GM19238 (cell line): ENCODE measurements around the gene RNF11.
"Not testable (repeated sequence)": the region's sequence is repeated elsewhere in the genome, so short reads cannot be mapped to it uniquely, and the experiment has no call there.

Experiments used
- DNase-seq: peaks from one replicate; pipeline ENCODE4 v3.0.0; 2011; ENCODE audit warnings: low spot score; ENCODE audit not compliant: insufficient read length

The RNF11 gene, protein sequence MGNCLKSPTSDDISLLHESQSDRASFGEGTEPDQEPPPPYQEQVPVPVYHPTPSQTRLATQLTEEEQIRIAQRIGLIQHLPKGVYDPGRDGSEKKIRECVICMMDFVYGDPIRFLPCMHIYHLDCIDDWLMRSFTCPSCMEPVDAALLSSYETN

DNA sequence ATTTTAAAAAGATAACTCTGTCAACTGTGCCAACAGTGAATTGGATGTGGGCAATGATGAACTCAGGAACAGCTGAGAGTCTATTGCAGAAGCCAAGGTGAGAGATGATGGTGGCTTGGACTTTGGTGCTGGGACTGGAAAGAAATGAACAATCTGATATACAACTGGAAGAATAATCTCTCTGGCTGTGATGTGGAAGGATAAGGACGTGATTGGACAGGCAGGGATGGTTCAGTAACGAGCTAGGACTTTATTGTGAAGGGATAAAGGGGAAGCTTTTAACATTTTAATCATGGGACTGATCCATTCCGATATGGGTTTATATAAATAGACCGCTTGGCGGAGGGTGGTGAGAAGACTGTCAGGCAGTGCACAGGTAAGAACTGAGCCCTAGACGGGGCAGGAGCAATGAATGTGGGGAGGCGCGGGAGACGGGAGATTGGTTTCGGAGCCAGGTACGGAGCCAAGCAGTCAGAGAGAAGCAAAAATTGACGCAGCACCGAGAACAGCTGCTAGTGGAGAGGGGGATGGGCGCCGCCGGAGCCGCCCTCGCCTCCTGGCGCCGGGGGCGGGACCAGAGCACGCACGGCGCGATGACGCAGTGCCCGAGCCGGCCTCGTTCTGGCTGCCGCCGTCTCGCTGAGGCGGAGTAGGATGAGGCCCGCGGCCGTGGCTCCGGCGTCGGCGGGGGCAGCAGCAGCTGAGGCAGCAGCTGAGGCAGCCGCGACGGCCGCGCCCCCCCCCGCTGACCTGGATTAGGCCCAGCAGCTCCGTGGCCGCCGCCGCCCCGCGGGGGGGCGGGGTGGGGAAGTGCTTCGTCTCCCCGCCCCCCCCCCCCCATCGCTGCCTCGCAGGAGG lies at the start of gene RNF11:
TSS of gene RNF11 (plus strand) at position 601 of the 858 bp plus-strand sequence. CDS start 484 bp downstream, outside the sequence.
- DNase-seq: peak; percentile 91

DNA sequence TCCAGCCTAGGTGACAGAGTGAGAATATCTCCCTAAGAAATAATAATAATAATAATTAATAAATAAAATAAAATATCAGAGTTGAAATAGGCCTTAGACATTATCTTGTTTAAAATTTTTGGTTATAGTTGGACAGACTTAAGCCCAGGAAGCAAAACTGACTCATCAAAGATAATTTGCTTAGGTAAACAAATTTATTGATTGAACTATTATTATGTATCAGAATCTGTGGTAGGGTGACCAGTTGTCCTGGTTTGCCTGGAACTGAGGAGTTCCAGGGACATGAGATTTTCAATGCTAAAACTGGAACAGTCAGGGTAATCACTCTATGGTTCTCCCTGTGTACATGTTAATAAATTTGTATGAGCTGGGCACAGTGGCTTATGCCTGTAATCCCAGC lies 47.8 kb upstream of the RNF11 start:
- DNase-seq: no peak

DNA sequence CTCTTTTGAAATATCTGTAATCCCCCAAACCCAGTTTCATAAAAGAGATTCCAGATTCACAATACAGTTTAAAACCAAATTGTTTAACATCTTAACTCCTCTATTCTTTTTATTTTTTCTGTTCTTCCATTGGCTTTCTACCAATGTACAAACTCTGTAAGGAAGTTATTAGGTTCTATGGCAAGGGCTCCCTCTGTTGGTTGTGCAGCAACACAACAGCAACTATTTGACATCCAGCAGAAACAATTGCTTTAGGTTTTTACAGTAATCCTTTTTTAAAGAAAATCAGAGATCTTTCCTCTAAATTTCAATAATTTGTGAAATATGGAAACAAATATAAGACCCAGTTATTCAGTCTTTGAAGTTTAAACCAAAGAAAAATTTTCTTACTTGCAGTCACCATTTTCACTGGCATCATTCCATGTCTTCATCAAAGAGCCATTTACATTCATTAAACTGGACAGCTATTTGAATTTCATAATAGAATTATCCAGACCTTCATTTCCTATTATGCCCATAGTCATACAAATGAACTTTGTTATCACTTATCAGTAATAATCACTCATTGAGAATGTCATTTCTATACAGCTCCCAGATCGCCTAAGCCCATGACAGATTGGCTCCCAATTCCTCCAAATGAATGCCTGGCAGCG lies 46.5 kb upstream of the RNF11 start:
- peak; percentile 24 for DNase-seq

DNA sequence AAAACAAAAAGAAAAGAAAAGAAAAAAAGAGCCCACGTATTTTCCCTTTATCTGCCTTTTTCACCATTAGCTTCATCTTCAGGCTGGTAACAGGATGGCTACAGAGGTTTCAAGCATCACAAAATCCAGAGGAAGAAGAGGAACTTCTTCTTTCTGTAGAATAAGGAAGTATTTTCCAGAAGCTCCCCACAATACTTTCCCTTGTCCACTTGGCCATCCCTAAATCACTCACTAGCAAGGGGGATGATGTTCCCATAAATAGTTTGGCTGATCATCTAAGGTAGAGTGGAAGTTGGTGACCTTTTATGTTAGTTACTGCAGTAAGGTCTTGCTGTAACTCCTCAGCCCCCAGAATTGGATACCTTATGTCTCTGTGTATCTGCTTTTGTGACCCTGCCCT lies 45.1 kb upstream of the RNF11 start:
- no peak for DNase-seq

DNA sequence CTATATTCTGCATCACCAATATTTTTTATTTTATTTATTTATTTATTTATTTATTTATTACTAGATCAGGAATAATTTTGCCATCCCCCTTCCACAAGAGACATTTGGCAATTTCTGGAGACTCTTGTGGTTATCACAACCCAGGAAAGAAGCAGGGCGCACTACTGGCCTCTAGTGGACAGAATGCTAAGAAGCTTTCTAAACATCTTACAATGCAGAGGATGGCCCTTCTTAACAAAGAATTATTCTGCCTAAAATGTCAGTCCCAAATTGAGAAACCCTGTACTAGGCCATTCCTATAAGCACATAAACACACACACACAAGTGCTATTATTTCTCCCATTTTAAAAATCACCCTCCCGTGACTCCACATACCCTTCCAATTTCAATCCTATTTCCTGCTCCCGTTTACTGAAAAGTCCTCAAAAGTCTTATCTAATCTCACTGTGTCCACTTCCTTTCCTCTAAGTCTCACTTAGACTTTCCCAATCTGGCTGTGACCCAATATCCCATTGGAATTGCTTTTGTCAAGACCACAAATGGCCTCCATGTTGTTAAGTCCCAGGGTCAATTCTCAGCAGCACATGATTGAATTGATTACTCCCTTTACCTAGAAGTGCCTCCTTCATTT lies 43.7 kb upstream of the RNF11 start:
- DNase-seq: peak; percentile 24

DNA sequence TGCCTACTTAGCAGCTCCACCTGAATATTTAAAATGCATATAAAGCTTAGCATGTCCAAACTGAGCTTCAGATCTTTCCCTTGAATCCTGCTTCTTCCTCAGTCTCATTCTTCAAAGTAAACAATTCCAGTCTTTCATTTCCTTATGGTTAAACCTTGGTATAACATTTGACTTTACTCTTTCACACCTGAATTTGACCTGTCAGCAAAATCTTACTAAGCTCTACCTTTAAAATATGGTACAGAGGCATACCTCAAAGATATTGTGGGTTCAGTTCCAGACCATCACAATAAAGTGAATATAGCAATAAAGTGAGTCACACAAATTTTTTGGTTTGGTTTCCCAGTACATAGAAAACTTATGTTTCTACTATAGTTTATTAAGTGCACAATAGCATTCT lies 42.5 kb upstream of the RNF11 start:
- no peak for DNase-seq

DNA sequence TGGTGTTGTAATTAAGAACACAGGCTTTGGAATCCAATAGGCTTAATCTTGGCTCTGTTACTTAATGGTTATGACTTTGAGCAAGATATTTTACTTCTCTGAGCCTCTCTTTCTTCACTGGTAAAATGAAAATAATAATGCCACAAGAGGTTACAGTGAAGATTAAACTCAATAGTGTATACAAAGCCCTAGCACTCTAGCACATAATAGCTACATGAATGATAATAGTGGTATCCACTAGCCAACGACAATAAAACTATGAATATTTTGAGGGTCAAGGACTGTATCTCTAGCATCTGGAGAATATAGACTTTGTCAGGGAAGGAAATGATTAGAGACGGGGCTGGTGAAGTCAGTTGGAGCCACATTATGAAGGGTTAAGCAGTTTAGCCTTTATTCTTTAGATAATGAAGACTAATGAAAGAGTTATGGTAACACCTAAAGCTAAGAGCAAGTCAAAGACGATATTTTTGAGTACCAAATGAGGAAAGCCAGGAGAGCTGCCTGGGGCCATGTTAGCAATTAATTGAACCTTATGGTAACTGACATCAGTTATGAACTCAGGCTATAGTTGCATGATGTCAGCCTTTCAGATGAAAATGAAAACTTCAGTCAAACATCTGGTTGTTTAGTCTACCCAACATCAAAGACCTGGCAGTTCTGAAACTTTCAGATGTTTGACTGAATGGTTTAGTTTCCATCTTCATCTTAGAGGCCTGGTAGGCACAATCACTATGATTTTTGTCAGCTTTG lies 32.8 kb upstream of the RNF11 start:
- peak; percentile 14 for DNase-seq

DNA sequence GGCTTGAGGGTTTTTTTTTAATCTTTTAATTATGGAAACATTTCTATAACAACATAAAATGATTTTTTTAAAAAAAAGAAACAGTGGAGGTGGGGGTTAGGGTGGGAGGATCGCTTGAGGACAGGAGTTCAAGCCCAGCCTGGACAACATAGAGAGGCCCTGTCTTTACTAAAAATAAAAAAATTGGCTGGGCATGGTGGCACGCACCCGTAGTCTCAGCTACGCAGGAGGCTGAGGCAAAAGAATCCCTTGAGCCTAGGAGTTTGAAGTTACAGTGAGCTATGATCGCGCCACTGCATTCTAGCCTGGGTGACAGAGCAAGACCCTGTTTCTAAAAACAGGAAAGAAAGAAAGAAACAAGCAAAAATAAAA lies 32.2 kb upstream of the RNF11 start:
- DNase-seq: no peak

DNA sequence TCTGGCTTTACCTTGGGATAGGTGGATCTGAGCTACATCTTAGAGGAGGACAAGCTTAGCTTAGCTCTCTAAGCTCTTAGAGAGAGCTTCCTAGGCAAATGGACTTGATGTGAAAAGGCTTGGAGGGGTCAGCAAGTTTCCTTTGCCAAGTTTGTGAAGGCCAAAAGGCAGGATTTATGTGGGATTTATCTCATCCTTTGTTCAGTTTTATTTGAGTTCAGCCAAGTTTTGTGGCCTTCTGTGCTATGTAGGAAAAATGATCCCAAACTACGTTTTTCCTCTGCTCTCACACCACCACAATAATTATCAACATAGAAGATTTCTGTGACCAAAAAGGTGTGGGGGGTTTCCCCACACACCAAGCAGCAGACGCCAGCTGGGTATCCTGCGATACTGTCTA lies 26.0 kb upstream of the RNF11 start:
- DNase-seq: no peak

DNA sequence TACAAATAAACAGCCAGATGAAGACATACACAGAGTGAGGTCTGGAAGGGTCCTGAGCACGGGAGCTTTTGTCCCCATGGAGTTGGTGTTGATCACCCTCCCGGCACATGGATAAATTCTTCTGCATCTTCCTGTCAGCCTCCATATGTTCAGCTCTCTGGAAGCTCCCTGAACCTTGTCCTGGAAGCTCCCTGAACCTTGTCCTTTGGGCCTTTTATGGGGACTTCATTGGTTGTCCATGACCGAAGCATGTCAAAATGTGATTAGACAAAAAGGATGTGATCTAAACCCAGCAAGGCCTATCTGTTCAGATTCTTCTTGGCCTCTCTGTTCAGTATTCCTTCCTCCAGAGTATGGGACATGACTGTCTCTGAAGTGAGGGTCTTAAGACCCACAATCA lies 25.4 kb upstream of the RNF11 start:
- DNase-seq: no peak

DNA sequence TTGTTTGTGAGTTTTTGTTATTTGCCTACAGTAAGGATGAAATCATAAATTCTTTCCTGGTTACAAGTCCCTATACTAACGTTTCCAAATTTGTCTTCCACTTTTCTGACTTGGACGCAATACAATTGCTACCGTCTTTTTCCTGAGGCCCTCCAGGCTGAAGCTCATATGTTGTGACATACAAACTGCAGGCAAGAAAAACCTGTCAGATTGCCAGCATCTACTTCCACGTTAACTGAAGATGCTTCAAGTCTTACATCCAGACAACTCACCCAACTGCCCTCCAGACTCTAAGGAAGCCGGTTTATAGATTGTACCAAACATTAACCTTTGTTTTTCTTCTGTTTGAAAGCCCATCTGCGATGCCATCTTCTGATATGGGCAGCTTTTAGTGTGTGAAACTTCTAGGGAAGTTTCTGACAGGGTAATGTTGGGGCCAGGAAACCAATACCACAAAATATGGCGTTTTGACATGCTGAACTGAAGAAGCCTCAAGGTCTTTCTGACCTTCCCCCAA lies 21.4 kb upstream of the RNF11 start:
- DNase-seq: no peak

DNA sequence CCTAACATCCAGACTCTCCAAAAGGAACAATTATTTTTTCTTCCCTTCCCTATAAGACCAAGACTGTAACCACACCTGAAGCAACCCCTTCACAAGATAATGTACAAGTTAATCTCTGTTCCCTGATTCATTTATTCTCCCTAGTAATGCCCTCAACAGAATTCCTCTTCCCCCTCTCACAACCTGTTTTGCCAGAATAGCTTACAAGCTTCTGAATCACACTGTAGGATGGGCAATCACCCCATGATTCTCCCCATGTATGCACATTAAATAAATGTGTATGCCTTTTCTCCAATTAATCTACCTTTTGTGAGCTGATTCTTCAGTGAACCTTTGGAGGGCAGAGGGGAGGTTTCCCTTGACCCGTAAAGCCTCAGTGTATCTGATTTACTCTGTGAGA lies 20.9 kb upstream of the RNF11 start:
- no peak for DNase-seq

DNA sequence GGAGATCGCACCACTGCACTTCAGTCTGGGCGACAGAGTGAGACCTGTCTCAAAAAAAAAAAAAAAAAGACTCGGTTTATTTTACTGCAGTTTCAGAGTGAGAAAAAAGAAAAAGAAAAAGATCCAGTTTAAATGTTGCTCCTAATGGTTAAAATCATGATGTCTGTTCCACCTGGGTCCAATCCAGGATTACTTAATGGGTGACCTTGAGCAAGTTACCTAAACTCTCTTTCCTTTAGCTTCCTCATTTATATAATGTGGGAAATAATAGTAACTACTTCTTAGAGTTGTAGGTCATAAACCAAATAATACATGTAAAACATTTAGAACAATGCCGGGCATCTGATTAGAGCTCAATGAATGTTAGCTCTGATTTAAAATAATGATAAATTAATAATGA lies 19.4 kb upstream of the RNF11 start:
- no peak for DNase-seq

DNA sequence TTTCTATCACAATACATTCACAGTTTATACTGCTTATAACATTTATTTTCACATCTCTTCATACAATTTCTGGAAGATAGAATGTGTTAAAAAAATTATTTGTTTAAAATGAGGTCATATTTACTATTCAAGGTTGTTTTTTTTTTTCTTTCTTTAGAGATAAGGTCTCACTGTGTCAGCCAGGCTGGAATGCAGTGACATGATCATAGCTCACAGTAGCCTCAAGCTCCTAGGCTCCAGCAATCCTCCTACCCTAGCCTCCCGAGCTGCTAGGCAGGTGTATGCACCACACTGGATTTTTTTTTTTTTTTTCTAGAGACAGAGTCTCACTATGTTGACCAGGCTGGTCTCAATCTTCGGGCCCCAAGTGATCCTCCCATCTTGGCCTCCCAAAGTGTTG lies 19.0 kb upstream of the RNF11 start:
- DNase-seq: no peak

DNA sequence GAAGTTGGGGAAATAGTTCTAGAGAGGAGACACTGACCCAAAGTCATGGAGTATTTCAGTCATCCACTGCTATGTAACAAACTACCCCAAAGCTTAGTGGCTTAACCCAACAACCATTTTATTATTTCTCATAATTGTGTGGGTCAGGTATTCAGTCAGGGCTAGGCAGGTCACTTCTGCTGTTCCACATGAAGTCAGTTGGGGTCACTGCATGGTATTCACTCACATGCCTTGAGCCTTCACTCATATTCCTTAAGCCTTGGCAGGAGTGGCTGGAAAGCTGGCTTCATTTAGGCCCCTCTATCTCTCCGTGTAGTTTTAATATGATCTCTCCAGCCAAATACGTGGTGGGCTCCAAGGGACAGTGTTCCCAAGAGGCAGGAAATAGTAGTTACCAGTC lies 17.5 kb upstream of the RNF11 start:
- no peak for DNase-seq

DNA sequence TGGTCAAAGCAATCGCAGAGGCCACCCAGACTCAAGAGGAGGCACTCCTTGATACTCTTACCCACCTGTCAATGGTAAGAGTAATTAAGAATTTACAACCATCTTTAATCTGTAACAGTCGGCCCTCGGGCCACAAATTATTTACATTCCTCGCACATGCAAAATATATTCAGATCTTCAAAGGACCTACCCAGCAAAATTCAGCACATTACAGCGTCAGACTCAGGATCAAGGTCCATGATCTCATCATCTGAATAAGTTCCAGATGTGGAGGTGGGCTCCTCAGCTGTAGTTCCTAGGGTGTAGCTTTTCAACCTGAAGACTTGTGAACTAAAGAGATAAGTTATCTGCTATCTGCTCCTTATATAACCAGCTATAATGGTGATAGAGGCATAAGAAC lies 17.1 kb upstream of the RNF11 start:
- no peak for DNase-seq

DNA sequence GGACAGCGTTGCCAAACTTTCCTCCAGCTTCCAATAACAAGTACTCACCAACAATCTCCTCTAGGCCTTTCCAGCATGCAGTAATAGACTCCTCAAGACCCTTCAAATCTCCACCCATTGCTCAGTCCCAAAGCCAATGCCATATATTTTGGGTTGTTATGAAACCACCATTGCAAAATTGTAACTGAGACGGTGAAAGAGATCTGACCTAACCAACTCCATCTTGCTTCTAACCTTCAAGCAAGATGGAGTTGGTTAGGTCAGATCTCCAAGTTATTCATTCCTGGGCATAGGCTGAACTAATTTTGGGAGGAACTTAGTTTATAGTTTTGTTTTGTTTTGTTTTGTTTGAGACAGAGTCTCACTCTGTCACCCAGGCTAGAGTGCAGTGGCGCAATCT lies 14.5 kb upstream of the RNF11 start:
- not testable (repeated sequence) for DNase-seq

DNA sequence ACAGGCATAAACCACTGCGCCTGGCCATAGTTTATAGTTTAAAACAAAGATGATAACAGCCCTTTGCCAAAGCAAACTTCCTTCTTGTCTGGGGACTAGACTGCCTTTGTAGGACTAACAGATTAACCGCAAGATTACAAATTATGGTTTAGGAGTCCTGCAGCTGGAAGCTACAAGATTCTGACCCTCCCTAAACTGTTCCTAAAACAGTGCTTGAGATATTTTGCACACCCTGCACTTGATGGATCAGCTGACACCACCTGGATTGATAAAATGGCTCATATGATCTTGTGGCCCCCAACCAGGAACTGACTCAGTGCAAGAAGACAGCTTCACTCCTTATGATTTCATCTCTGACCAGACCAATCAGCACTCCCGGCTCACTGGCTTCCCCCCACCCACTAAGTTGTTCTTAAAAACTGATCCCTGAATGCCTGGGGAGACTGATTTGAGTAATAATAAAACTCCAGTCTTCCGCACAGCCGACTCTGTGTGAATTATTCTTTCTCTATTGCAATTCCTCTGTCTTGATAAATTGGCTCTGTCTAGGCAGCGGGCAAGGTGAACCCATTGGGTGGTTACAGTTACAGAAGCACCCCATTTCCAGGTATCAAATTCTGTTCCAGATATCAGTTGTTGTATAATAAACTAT lies 13.8 kb upstream of the RNF11 start:
- no peak for DNase-seq

DNA sequence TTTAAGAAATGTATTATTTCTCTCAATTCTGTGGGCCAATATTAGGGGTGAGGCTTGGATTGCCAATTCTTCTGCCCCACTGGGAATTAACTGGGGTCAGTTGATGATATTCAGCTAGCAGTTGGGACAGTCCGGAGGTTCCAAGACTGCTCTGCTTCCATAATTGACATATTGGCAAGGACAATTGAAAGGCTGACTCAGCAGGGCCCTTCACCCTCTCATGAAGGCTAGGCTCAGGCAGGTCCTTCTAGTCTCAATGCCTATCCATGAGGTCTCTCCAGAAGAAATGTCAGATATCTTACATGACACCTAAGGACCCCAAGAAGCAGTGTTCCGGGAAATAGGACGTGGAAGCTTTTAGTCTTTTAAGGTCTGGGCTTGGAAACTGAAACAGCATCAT lies 13.3 kb upstream of the RNF11 start:
- no peak for DNase-seq

DNA sequence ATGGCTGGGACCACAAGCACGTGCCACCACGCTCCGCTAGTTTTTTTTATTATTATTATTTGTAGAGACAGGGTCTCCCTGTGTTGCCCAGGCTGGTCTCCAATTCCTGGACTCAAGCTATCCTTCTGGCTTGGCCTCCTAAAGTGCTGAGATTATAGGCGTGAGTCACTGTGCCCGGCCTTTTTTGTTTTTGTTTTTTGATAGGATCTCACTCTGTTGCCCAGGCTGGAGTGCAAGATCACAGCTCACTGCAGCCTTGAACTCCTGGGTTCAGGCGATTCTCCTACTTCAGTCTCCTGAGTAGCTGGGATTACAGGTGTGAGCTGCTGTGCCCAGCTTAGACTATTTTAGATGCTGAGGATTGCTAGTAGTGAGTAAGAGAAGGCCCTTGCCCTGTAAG lies 11.8 kb upstream of the RNF11 start:
- DNase-seq: no peak
